IMR-90 (cell line): ENCODE data around the gene TBC1D17. TPM values are rescaled to one million over a fixed set of nuclear protein-coding genes. Genes with fewer than 3 reads are reported as not detected.

Source experiments
- ATAC-seq: fragments of 200-7000 bp; cut with Tn5 transposase; 2 replicates; pipeline ENCODE4 v1.9.1; 2020; ENCODE audit warnings: low read depth, mild to moderate bottlenecking, moderate library complexity
- BruUV-seq: library from RNA; stranded (reverse); fragments of 400-500 nt; replicated peaks from 2 replicates; lab custom pipeline; 2021; lab: Mats Ljungman, UMichigan
- CTCF ChIA-PET: fragments of 300-600 bp; formaldehyde crosslinking; extraction: SDS; loops from one replicate; lab custom pipeline; 2021; ENCODE audit warnings: antibody characterized with exemption; lab: Yijun Ruan, JAX
- POLR2A ChIA-PET: fragments of 300-600 bp; sonication (Branson Sonifier 250); formaldehyde crosslinking; loops from one replicate; lab custom pipeline; 2022; ENCODE audit warnings: antibody characterized with exemption; ENCODE audit not compliant: unreplicated experiment; lab: Charles Lee
- DNase-seq: peaks from one replicate; pipeline ENCODE4 v3.0.0; 2013
- H2AFZ ChIP-seq: replicated peaks from 2 replicates; pipeline ENCODE3; 2013; ENCODE audit warnings: low read length, mild to moderate bottlenecking; ENCODE audit not compliant: poor library complexity
- H2AK5ac ChIP-seq: 2 replicates; pipeline ENCODE4 v1.6.1; 2013; ENCODE audit warnings: low read depth, low read length, inconsistent platforms
- H2AK9ac ChIP-seq: replicated peaks from 2 replicates; pipeline ENCODE3; 2013; ENCODE audit warnings: mild to moderate bottlenecking, low read depth, low read length, moderate library complexity; ENCODE audit not compliant: poor library complexity
- H2BK120ac ChIP-seq: 2 replicates; pipeline ENCODE4 v1.6.1; 2013; ENCODE audit warnings: low read depth, low read length, inconsistent platforms
- H2BK15ac ChIP-seq: 3 replicates; pipeline ENCODE4 v1.6.1; 2013; ENCODE audit warnings: low read depth, low read length, inconsistent platforms
- H2BK20ac ChIP-seq: 2 replicates; pipeline ENCODE4 v1.6.1; 2013; ENCODE audit warnings: low read depth, mild to moderate bottlenecking, inconsistent platforms, low read length, moderate library complexity
- H2BK5ac ChIP-seq: 2 replicates; pipeline ENCODE4 v1.6.1; 2013; ENCODE audit warnings: mild to moderate bottlenecking, low read depth, low read length, inconsistent platforms; ENCODE audit not compliant: poor library complexity, severe bottlenecking
- H3K14ac ChIP-seq: replicated peaks from 2 replicates; pipeline ENCODE4 v1.6.1; 2013; ENCODE audit warnings: low read depth, low read length, inconsistent platforms
- H3K18ac ChIP-seq: 2 replicates; pipeline ENCODE4 v1.6.1; 2013; ENCODE audit warnings: low read depth, low read length, control low read depth
- H3K23ac ChIP-seq: 2 replicates; pipeline ENCODE4 v1.6.1; 2013; ENCODE audit warnings: low read depth, low read length, inconsistent platforms
- H3K27ac ChIP-seq: 2 replicates; pipeline ENCODE4 v1.5.1; 2013; ENCODE audit warnings: mild to moderate bottlenecking, control low read depth, low read length; ENCODE audit not compliant: insufficient read depth
- H3K27me3 ChIP-seq: 2 replicates; pipeline ENCODE4 v1.6.1; 2013; ENCODE audit warnings: low read length; ENCODE audit not compliant: control insufficient read depth, insufficient read depth
- H3K36me3 ChIP-seq: 2 replicates; pipeline ENCODE4 v1.6.1; 2013; ENCODE audit warnings: low read length, mixed read lengths; ENCODE audit not compliant: control insufficient read depth, insufficient read depth
- H3K4ac ChIP-seq: 2 replicates; pipeline ENCODE4 v1.6.1; 2013; ENCODE audit warnings: low read depth, low read length, inconsistent platforms
- H3K4me1 ChIP-seq: 2 replicates; pipeline ENCODE4 v1.6.1; 2013; ENCODE audit warnings: low read length, mixed read lengths; ENCODE audit not compliant: control insufficient read depth, insufficient read depth
- H3K4me2 ChIP-seq: 2 replicates; pipeline ENCODE4 v1.6.1; 2013; ENCODE audit warnings: low read depth, mild to moderate bottlenecking, control low read depth, low read length, moderate library complexity
- H3K4me3 ChIP-seq: 2 replicates; pipeline ENCODE4 v1.5.1; 2013; ENCODE audit warnings: low read depth, mild to moderate bottlenecking, control low read depth, low read length, moderate library complexity; ENCODE audit not compliant: insufficient read depth
- H3K56ac ChIP-seq: 2 replicates; pipeline ENCODE4 v1.6.1; 2013; ENCODE audit warnings: low read length, inconsistent platforms; ENCODE audit not compliant: insufficient read depth; ENCODE audit errors: extremely low read depth
- H3K79me1 ChIP-seq, 2 experiments: 2 replicates each; pipeline ENCODE4 v1.6.1; 2013; ENCODE audit warnings: low read length in 2 of 2, inconsistent platforms in 1 of 2, low read depth in 1 of 2
- H3K9ac ChIP-seq: 2 replicates; pipeline ENCODE4 v1.6.1; 2013; ENCODE audit warnings: low read depth, low read length, control low read depth
- H3K9me1 ChIP-seq: 2 replicates; pipeline ENCODE4 v1.6.1; 2013; ENCODE audit warnings: low read length, inconsistent platforms; ENCODE audit not compliant: insufficient read depth
- H3K9me3 ChIP-seq: 2 replicates; pipeline ENCODE4 v1.6.1; 2013; ENCODE audit warnings: low read length; ENCODE audit not compliant: control insufficient read depth, insufficient read depth
- H4K20me1 ChIP-seq: 2 replicates; pipeline ENCODE4 v1.6.1; 2013; ENCODE audit warnings: low read length, inconsistent platforms; ENCODE audit not compliant: insufficient read depth
- H4K5ac ChIP-seq: 2 replicates; pipeline ENCODE4 v1.6.1; 2013; ENCODE audit warnings: mild to moderate bottlenecking, low read depth, low read length, control low read depth
- H4K8ac ChIP-seq, 2 experiments: 2 replicates each; pipeline ENCODE4 v1.6.1; 2013; ENCODE audit warnings: low read depth in 2 of 2, low read length in 2 of 2, control low read depth in 1 of 2, inconsistent platforms in 1 of 2
- H4K91ac ChIP-seq: 2 replicates; pipeline ENCODE4 v1.6.1; 2013; ENCODE audit warnings: low read depth, low read length, inconsistent platforms; ENCODE audit not compliant: insufficient read depth
- CTCF ChIP-seq: conservative IDR thresholded peaks from 2 replicates; pipeline ENCODE4 v1.5.1; 2012; ENCODE audit warnings: mild to moderate bottlenecking, low read depth, low read length, improper control_type of control experiment
- MXI1 ChIP-seq: IDR thresholded peaks from 2 replicates; pipeline ENCODE4 v1.6.1; 2012; ENCODE audit warnings: low read depth, mild to moderate bottlenecking, low read length, moderate library complexity, borderline replicate concordance
- NFE2L2 ChIP-seq: fragments of 150-350 bp; IDR thresholded peaks from 2 replicates; pipeline ENCODE4 v1.6.1; 2016; ENCODE audit warnings: low read depth, mild to moderate bottlenecking, low read length
- RCOR1 ChIP-seq: IDR thresholded peaks from 2 replicates; pipeline ENCODE4 v1.6.1; 2012; ENCODE audit warnings: mild to moderate bottlenecking, low read length, improper control_type of control experiment; ENCODE audit not compliant: insufficient replicate concordance
- WGBS, 2 experiments: methylation state at CpG; one replicate each; pipeline versions ENCODE4 v1.1.5 to v1.1.7; 2013; ENCODE audit warnings: missing lambda C conversion rate in 2 of 2; ENCODE audit not compliant: insufficient read length in 1 of 2; ENCODE audit errors: extremely low coverage in 2 of 2; 5-methylcytosine and 5-hydroxymethylcytosine counted together
- dilution Hi-C: fragments of 300-500 bp; cut with HindIII; formaldehyde crosslinking; loops from one replicate; pipeline ENCODE4 v1.14.3; 2018; ENCODE audit warnings: low sequenced_read_pairs; ENCODE audit not compliant: unreplicated experiment
- in situ Hi-C: fragments of 300-500 bp; cut with MboI; formaldehyde crosslinking; loops from 3 replicates; pipeline ENCODE4 v1.14.3; 2019; ENCODE audit warnings: low sequenced_read_pairs, inconsistent platforms, mixed read lengths
- intact Hi-C: fragments of 100-400 bp; cut with micrococcal nuclease; formaldehyde crosslinking; loops from 2 replicates; pipeline ENCODE4 v1.10.0; 2022
- polyA plus RNA-seq, 3 experiments: library from polyadenylated mRNA; depleted of rRNA; stranded (reverse); fragments of >200 nt; gene quantifications; 2 replicates each; pipeline ENCODE4 v1.2.3, GENCODE V29; 2012; ENCODE audit warnings: low replicate concordance in 1 of 3
- total RNA-seq: library from RNA; depleted of rRNA; stranded (reverse); fragments of >200 nt; gene quantifications from 2 replicates; pipeline ENCODE4 v1.2.3, GENCODE V29; 2012
- TF ChIP-seq, protein P1 (sequence below): fragments of 150-350 bp; IDR thresholded peaks from 2 replicates; pipeline ENCODE4 v1.6.1; 2017; ENCODE audit warnings: mild to moderate bottlenecking, antibody characterized with exemption, low read length, low read depth

Gene TBC1D17
- total and polyA plus RNA-seq, 2 of the 4 experiments (the other 2 are of a cell fraction) = 1.1 to 27.8 TPM

DNA sequence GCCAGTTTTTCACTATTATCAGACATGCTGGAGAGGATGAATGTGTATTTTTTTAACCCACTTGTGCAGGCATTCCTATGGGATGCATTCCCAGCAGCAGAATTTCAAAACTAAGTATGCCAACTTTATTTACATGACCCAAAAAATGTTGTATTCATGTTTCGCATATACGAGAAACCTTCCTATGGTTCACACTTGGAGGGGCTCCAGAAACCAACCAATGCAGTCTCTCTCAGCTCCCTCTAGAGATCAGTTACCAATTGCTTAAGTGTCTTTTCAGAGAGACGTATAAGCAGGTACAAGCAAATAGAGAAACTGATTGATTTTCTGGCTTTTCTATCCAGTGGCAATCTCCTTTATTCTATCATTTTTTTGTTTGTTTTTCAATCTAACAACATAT is 32.1 kb upstream of the TBC1D17 start:
- dilution Hi-C loops = no loop called here
- ATAC-seq = peak; percentile 36

More for the DNA sequence above, 32.1 kb upstream of the TBC1D17 start:
- H2AFZ ChIP-seq = no peak overlapping the region
- H4K5ac ChIP-seq = no peak overlapping the region
- H3K4me1 ChIP-seq = peaks cover 8% of the 10 kb centered on the region
- TF ChIP-seq, protein P1, sequence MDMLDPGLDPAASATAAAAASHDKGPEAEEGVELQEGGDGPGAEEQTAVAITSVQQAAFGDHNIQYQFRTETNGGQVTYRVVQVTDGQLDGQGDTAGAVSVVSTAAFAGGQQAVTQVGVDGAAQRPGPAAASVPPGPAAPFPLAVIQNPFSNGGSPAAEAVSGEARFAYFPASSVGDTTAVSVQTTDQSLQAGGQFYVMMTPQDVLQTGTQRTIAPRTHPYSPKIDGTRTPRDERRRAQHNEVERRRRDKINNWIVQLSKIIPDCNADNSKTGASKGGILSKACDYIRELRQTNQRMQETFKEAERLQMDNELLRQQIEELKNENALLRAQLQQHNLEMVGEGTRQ = no peak
- TF ChIP-seq NFE2L2 = no peak
- 0 out of 2 replicates have a peak, but pooled peaks have one; percentile 5 for TF ChIP-seq CTCF
- TF ChIP-seq RCOR1 = no peak
- TF ChIP-seq MXI1 = no peak
- no peak overlapping the region for H3K18ac ChIP-seq
- no peak overlapping the region for H4K8ac ChIP-seq
- H2AK5ac ChIP-seq = no peak overlapping the region
- no peak overlapping the region for H4K91ac ChIP-seq
- no peak overlapping the region for H2BK120ac ChIP-seq
- no peaks in the 10 kb centered on the region for H3K27me3 ChIP-seq
- no peak overlapping the region for H2BK20ac ChIP-seq
- no peak overlapping the region for H3K9ac ChIP-seq
- no peak overlapping the region for H3K27ac ChIP-seq
- peaks cover 8% of the 10 kb centered on the region; the same call in 1 of the 2 replicates for H3K36me3 ChIP-seq
- H3K79me1 ChIP-seq = peaks cover 24 to 50% of the 10 kb centered on the region in 2 experiments
- H3K14ac ChIP-seq = no peak overlapping the region
- H3K4me3 ChIP-seq = no peak overlapping the region
- H3K4me2 ChIP-seq = no peak overlapping the region
- peaks cover 12% of the 10 kb centered on the region for H3K9me1 ChIP-seq
- H2AK9ac ChIP-seq = no peak overlapping the region
- ChIA-PET CTCF (no interaction called here), POLR2A (interaction anchor here (0.6 kb wide), 1 partner anchor 22 kb away, joined by 3 read pairs; the partner anchor contains the start of gene PNKP)
- intact Hi-C loops (no loop called here), in situ Hi-C loops (no loop called here)
- no peak overlapping the region for H2BK5ac ChIP-seq
- BruUV-seq = no TSS peak
- H3K4ac ChIP-seq = no peak overlapping the region
- no peak overlapping the region for H2BK15ac ChIP-seq
- no peaks in the 10 kb centered on the region for H3K9me3 ChIP-seq
- H4K20me1 ChIP-seq = peaks cover 9% of the 10 kb centered on the region; the same call in 1 of the 2 replicates
- no peak overlapping the region for H3K56ac ChIP-seq
- no CpG with 5 or more reads among the region's 3 CpGs for WGBS, 2 experiments
- DNase-seq = peak; percentile 42
- H3K23ac ChIP-seq = no peak overlapping the region
